Activated CD8-positive, alpha-beta memory T cell treated with anti-CD3 and anti-CD28 coated beads, Interleukin-2, amount 10 ng/mL, durations not matched to agents 7 days and 5 days (primary cell): ENCODE results near the gene ATXN10. TPM values are rescaled to one million over a fixed set of nuclear protein-coding genes. Genes with fewer than 3 reads are reported as not detected.

Experiments
- ATAC-seq: fragments of 150-1000 bp; cut with Tn5 transposase; one replicate; pipeline ENCODE4 v1.10.0; 2021; ENCODE audit warnings: moderate library complexity
- CTCF ChIA-PET: fragments of 350-600 bp; sonication (Branson Sonifier 250); formaldehyde crosslinking; loops from one replicate; lab custom pipeline; 2021; ENCODE audit warnings: antibody characterized with exemption; lab: Charles Lee
- DNase-seq: peaks from one replicate; pipeline ENCODE4 v3.0.0-alpha.2; 2020
- H3K27ac Mint-ChIP-seq: one replicate; pipeline ENCODE4 v1.8.0; 2021; ENCODE audit warnings: mild to moderate bottlenecking, mixed read lengths
- H3K27me3 Mint-ChIP-seq: one replicate; pipeline ENCODE4 v1.8.0; 2021; ENCODE audit warnings: mixed read lengths
- H3K36me3 Mint-ChIP-seq: one replicate; pipeline ENCODE4 v1.8.0; 2021; ENCODE audit warnings: mild to moderate bottlenecking, mixed read lengths
- H3K4me1 Mint-ChIP-seq: one replicate; pipeline ENCODE4 v1.8.0; 2021; ENCODE audit warnings: mixed read lengths
- H3K4me3 Mint-ChIP-seq: one replicate; pipeline ENCODE4 v1.8.0; 2021; ENCODE audit warnings: mild to moderate bottlenecking, moderate library complexity, mixed read lengths
- H3K9me3 Mint-ChIP-seq: one replicate; pipeline ENCODE4 v1.8.0; 2022; ENCODE audit warnings: low read depth, mixed read lengths
- total RNA-seq, 2 experiments: library from RNA; stranded (reverse); gene quantifications; one replicate each; pipeline ENCODE4 v1.2.3, GENCODE V29; 2021

Gene ATXN10
- total RNA-seq, 2 experiments from 2014 or later: 93.6 to 112 TPM

DNA sequence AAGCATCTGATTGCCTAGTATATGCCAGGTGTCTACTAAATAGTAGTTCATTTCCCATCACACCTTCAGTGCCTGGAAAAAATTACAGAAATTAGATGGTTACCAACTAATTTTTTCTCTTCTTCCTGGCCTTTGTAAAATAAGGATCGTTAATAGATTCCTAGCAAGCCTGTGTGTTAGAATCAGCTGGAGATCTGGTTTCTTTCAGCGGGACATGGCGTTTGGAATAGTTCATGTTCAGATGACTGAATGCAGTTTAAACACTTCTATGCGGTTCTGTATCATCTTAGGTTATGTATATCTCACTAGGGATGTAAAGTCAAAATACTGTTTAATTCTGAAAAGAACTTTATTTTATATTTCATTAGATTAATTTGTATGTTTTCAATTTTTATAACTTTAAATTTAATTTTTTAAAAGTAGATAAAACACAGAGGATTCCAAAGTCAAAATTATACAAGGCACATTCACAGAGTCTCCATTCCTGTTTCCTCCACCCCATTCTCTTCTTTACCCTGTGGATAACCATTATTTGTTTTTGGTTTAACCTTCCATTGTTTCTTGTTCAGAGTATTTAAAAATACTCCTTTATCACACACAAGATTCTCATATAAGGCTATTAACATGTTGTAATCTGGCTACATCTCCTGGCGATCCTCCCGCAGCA, 132.8 kb downstream of the ATXN10 start:
- no peak overlapping the region for H3K4me3 Mint-ChIP-seq

DNA sequence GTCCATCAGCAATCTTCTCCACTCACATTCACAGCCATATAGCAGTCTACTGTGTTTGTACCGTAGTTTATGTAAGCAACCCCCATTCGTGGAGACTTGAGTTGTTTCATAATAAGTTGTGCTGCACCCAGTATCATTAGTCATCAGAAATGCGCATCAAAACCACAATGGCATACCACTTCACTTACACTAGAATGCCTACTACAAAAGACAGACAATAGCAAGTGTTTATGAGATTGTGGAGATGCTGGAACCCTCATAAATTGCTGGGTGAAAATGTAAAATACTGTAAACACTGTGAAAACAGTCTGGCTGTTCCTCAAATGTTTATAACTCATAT, 133.3 kb downstream of the ATXN10 start:
- Mint-ChIP-seq H3K9me3 (no peaks in the 10 kb centered on the region), H3K4me1 (peaks cover 4% of the 10 kb centered on the region), H3K27ac (no peak overlapping the region), H3K4me3 (no peak overlapping the region), H3K27me3 (no peaks in the 10 kb centered on the region), H3K36me3 (peaks cover 5% of the 10 kb centered on the region)
- CTCF ChIA-PET: no interaction called here
- DNase-seq (no peak), ATAC-seq (no peak)

More for the DNA sequence above, 132.8 kb downstream of the ATXN10 start:
- no peak for DNase-seq
- no peaks in the 10 kb centered on the region for H3K9me3 Mint-ChIP-seq
- no peak for ATAC-seq
- peaks cover 4% of the 10 kb centered on the region for H3K4me1 Mint-ChIP-seq
- CTCF ChIA-PET: no interaction called here
- no peak overlapping the region for H3K27ac Mint-ChIP-seq
- H3K36me3 Mint-ChIP-seq: peaks cover 5% of the 10 kb centered on the region
- H3K27me3 Mint-ChIP-seq: no peaks in the 10 kb centered on the region

DNA sequence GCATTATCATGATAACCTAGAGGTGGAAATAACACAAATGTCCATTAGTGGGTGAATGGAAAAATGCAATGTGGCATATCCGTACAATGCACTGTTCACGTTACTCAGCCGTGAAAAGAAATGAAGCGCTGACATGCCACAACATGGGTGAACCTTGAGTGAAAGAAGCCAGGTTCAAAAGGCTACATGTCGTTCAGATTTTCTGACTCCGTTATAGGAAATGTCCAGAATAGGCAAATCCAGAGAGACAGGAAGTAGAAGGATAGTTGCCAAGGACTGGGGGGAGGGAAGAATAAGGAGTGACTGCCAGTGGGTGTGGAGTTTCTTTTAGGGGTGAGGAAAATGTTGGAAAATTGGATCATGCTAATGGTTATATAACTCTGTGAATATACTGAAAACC, 133.8 kb downstream of the ATXN10 start:
- H3K27me3 Mint-ChIP-seq: no peaks in the 10 kb centered on the region
- H3K4me1 Mint-ChIP-seq: peaks cover 4% of the 10 kb centered on the region
- no peaks in the 10 kb centered on the region for H3K9me3 Mint-ChIP-seq
- ATAC-seq (no peak), DNase-seq (no peak)
- H3K4me3 Mint-ChIP-seq: no peak overlapping the region
- H3K27ac Mint-ChIP-seq: no peak overlapping the region
- CTCF ChIA-PET: no interaction called here
- peaks cover 5% of the 10 kb centered on the region for H3K36me3 Mint-ChIP-seq

DNA sequence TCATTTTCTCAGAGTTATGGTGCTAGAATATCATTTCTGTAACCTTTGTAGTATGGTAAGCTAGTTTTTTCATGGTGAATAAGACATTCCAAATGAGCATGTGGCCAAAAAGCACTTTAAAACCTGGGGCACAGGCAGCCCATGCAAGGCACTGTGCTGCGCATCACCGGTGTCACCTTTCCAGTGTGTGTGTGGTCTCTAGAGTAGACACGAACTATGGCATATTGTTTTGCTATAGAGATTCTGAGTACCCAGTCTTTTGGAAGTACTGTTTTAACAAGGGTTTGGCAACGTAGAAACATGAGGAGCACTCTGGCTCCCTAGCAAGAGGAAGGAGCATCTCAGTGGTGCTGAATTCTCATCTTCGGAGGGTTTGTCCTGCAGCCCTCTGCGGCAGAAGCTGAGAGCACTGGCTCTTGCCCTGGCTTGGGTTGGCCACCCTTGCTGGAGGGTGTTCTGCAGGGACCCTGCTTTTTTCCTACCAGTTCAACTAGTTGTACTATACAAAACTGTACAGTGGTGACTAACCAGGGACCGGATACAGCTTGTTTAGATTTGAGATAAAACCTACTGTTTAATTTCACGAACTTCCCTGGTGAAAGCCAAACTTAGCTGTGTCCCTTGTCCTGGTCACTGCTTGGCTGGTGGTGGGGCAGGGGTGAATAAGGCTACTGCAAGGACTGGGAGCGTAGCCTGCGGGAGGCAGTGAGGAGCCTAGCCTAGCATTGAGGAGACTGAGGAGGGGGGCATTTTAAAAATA, 135.7 kb downstream of the ATXN10 start:
- Mint-ChIP-seq H3K9me3 (no peaks in the 10 kb centered on the region), H3K36me3 (peaks cover 7% of the 10 kb centered on the region), H3K4me1 (peaks cover 4% of the 10 kb centered on the region), H3K4me3 (no peak overlapping the region), H3K27ac (no peak overlapping the region), H3K27me3 (no peaks in the 10 kb centered on the region)
- DNase-seq (no peak), ATAC-seq (no peak)
- CTCF ChIA-PET: no interaction called here

DNA sequence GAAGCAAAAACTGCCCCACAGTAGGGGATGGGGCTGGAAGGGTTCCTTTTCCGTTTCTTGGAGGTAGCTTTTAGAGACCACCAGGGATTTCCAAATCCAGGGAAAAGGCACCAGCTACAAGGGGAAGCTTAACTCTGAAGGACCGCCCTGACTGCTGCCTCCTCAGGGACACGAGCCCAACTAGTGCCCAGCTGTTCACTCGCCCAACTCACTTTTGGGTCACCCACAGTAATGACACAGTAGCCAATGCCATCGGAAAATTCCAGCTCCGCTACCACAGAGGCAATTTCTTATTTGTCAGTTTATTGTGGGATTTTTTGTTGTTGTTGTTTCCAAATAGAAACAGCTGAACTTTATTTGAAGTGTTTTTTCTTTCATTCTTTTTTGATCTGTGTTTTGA, 141.3 kb downstream of the ATXN10 start:
- ATAC-seq (no peak), DNase-seq (no peak)
- Mint-ChIP-seq H3K9me3 (no peaks in the 10 kb centered on the region), H3K4me1 (no peaks in the 10 kb centered on the region), H3K27ac (no peak overlapping the region), H3K27me3 (no peaks in the 10 kb centered on the region), H3K36me3 (peaks cover 5% of the 10 kb centered on the region), H3K4me3 (no peak overlapping the region)
- CTCF ChIA-PET: interaction anchor here (0.7 to 1.1 kb wide), 2 partner anchors 51 to 1930 kb away, joined by 3 read pairs; no protein-coding TSS in a partner anchor

DNA sequence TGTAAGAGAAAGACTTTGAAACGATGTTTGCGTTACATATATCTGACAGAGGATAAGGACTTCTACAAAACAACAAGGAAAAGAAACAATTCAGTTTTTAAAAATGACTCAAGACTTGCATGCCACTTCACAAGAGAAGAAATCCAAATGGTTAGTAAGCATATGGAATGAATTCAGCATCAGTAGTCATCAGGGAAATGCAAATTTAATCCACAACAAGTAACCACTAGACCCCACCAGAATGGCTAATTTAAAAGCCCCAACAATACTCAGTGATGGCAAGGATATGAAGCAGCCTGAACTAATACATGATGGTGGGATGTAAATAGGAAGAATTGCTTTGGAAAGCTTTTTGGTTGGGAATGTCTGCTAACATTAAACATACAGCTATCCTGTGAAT, 142.6 kb downstream of the ATXN10 start:
- Mint-ChIP-seq H3K4me3 (no peak overlapping the region), H3K9me3 (no peaks in the 10 kb centered on the region), H3K27me3 (no peaks in the 10 kb centered on the region), H3K4me1 (no peaks in the 10 kb centered on the region), H3K36me3 (peaks cover 4% of the 10 kb centered on the region), H3K27ac (no peak overlapping the region)
- DNase-seq (no peak), ATAC-seq (no peak)
- CTCF ChIA-PET: interaction anchor here (1.0 kb wide), 1 partner anchor 14 kb away, joined by 3 read pairs; no protein-coding TSS in a partner anchor

DNA sequence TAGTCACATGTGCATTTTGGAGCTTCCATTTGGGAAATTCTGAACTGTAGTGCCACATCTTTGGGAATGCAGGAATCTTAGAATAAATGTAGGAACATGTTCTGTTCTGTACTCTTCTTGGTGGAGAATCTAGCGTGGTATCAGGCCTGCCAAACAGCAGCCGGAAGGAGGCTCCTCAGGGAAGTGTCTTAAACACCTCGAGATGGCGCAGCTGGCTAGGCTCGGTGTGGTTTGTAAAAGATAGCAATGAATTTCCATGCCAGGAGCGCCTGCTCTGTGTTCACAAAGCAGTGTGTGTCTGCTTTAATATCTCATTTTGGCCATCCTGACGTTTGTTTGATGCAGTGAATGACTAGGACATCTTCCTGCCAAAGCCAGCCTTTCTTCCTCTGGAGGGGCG, 145.1 kb downstream of the ATXN10 start:
- no peaks in the 10 kb centered on the region for H3K4me1 Mint-ChIP-seq
- H3K27ac Mint-ChIP-seq: no peak overlapping the region
- H3K36me3 Mint-ChIP-seq: peaks cover 2% of the 10 kb centered on the region
- no peaks in the 10 kb centered on the region for H3K27me3 Mint-ChIP-seq
- H3K4me3 Mint-ChIP-seq: no peak overlapping the region
- ATAC-seq: no peak
- no peak for DNase-seq
- H3K9me3 Mint-ChIP-seq: no peaks in the 10 kb centered on the region
- CTCF ChIA-PET: no interaction called here

DNA sequence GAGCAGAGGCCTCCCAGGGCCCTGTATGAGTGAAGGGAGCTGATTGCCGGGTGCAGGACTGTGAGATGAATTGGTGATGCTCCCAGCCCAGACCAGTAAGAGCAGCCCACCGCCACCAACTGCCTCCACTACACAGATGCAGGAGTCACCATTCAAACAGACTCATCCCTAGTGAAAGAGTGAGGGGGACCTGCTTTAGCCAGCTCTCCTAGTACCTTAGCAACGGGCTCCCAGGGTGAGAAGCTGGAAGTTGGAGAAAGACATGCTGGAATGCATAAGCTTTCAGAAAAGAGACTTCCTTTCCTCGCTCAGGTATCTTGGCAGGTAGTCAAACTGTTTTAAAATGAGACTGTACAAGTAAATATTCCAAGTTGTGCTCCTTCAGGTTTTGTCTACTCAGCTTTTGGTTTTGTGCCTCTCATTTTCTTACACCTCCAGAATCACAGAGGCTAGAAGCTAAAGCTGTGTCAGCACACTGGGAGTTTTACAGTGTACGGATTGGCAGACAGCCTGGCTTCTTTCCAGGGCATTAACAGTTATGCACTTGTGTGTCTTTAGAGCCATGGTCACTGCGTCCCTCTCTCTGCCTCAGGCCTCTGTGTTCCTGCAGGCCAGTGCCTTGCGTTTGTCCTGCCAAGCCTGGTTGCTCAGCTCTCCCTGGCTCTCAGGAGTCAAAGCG, 146.2 kb downstream of the ATXN10 start:
- CTCF ChIA-PET: no interaction called here
- H3K4me1 Mint-ChIP-seq: no peaks in the 10 kb centered on the region
- H3K9me3 Mint-ChIP-seq: no peaks in the 10 kb centered on the region
- no peaks in the 10 kb centered on the region for H3K27me3 Mint-ChIP-seq
- H3K27ac Mint-ChIP-seq: no peak overlapping the region
- DNase-seq (no peak), ATAC-seq (no peak)
- no peaks in the 10 kb centered on the region for H3K36me3 Mint-ChIP-seq
- no peak overlapping the region for H3K4me3 Mint-ChIP-seq

DNA sequence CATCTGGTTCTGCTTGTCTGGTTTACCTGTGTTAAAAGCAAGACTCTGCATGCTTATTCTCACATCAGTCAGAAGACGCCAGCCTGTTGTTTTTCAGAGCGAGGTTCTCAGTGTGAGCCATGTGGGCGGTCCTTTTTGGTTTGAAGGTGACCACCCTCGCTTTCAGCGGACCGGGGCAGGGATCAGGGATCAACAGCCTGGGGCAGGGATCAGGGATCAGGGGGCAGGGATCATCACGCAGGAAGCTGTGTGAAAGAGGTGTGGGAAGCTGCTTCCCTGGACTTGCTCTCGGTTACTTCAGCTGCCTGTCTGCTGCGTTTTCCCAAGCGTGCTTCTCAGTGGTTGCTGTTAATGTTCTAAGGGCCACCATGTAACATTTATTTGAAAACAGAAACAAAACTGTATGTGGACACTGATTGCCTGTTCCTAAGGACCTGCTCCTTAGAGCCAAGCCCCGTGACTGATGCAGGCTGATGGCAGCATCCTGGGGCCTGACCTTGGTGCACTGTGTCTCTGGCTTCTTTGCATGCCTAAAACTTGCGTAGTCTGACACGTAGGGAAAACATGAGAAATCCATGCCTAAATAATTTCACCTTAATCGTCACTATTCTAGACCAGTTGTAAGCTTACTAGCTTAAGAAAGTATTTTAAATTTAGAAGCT, 146.9 kb downstream of the ATXN10 start:
- no peaks in the 10 kb centered on the region for H3K36me3 Mint-ChIP-seq
- no peaks in the 10 kb centered on the region for H3K27me3 Mint-ChIP-seq
- H3K4me3 Mint-ChIP-seq: no peak overlapping the region
- no peaks in the 10 kb centered on the region for H3K4me1 Mint-ChIP-seq
- no peak overlapping the region for H3K27ac Mint-ChIP-seq
- ATAC-seq: no peak
- CTCF ChIA-PET: no interaction called here
- no peaks in the 10 kb centered on the region for H3K9me3 Mint-ChIP-seq
- DNase-seq: no peak

DNA sequence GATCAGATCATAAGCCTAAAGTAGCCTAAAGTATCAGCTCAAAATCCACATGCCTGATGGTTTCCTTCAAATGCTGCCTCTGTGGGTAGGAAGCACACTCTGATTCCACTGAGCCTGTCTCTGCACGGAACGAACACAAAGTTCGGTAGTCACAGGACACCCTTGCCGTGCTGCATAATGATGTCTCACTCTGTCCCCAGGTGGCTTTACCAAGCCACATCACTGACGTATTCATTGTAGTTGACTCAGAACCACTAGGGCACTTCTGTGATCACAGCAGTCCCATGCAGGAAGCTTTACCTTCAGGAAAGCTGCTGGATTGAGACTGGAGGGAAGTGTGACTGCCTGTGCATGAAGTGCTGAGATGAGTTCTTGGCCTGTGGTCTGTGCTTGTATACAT, 147.7 kb downstream of the ATXN10 start:
- no peak overlapping the region for H3K27ac Mint-ChIP-seq
- H3K36me3 Mint-ChIP-seq: peaks cover 3% of the 10 kb centered on the region
- no peaks in the 10 kb centered on the region for H3K27me3 Mint-ChIP-seq
- H3K4me3 Mint-ChIP-seq: no peak overlapping the region
- no peaks in the 10 kb centered on the region for H3K4me1 Mint-ChIP-seq
- ATAC-seq: no peak
- no peaks in the 10 kb centered on the region for H3K9me3 Mint-ChIP-seq
- DNase-seq: no peak
- CTCF ChIA-PET: no interaction called here

DNA sequence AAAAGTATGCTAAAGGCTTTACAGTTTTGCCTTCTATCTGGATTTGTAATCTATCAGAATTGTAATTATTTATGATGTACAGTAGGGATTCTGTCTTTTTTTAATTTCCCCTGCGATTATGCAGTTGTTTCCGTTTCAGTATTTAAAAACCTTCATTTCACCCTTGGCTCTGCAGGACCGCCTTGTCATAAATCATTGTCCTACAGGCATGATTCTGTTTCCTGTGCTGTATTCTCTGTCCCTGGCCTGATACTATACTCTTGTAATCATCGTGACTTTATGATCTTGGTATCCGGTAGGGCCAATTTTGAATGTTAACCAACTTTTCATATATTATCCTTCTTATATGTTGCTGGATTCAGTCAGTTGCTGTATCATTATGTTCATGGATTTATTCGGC, 151.7 kb downstream of the ATXN10 start:
- Mint-ChIP-seq H3K9me3 (no peaks in the 10 kb centered on the region), H3K4me3 (no peak overlapping the region), H3K36me3 (peaks cover 20% of the 10 kb centered on the region), H3K27me3 (no peaks in the 10 kb centered on the region), H3K27ac (no peak overlapping the region), H3K4me1 (no peaks in the 10 kb centered on the region)
- CTCF ChIA-PET: no interaction called here
- ATAC-seq: no peak
- DNase-seq: no peak

DNA sequence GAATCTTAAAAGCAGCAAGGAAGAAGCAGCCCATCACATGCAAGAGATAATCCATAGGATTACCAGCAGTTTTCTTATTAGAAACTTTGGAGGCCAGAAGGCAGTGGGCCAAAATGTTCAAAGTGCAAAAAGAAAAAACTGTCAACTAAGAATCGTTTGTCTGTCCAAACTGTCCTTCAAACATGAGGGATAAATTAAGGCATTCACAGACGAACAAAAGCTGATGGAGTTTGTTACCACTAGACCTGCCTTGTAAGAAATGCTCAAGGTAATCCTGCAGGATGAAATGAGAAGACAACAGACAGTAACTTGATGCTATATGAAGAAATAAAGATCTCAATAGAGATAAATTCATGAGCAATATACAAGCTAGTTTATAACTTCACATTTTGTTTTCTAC, 154.9 kb downstream of the ATXN10 start:
- DNase-seq (no peak), ATAC-seq (no peak)
- Mint-ChIP-seq H3K4me1 (no peaks in the 10 kb centered on the region), H3K9me3 (no peaks in the 10 kb centered on the region), H3K27me3 (no peaks in the 10 kb centered on the region), H3K36me3 (peaks cover 22% of the 10 kb centered on the region), H3K4me3 (no peak overlapping the region), H3K27ac (no peak overlapping the region)
- CTCF ChIA-PET: interaction anchor here (0.7 kb wide), 1 partner anchor 37 kb away, joined by 3 read pairs; no protein-coding TSS in a partner anchor

DNA sequence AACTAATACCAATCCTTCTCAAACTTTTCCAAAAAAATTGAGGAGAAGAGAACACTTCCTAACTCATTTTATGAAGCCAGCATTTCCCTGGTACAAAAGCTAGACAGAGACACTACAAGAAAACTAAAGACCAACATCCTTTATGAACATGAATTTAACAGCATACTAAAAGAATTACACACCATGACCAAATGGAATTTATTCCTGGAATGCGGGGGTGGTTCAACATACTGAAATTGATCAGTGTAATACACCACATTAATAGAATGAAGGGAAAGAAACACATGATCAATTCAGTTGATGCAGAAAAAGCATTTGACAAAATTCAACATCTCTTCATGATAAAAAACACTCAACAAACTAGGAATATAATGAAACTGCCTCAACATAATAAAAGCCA, 157.2 kb downstream of the ATXN10 start:
- Mint-ChIP-seq H3K9me3 (no peaks in the 10 kb centered on the region), H3K4me1 (no peaks in the 10 kb centered on the region), H3K27me3 (no peaks in the 10 kb centered on the region), H3K27ac (no peak overlapping the region), H3K4me3 (no peak overlapping the region), H3K36me3 (peaks cover 22% of the 10 kb centered on the region)
- no peak for ATAC-seq
- CTCF ChIA-PET: no interaction called here
- no peak for DNase-seq
